ENCODE results near the gene NT5C1B. TPM values are rescaled to one million over a fixed set of nuclear protein-coding genes. Genes with fewer than 3 reads are reported as not detected.

NT5C1B gene
- total RNA-seq, 1 experiment from 2014 or later, result not detected

- TF ChIP-seq CTCF (IDR thresholded peaks at IDR 0.05; ENCODE audit: unreplicated experiment), result no peak
Observed at GRCh38 chr2:18614041-18614440, 24.7 kb upstream of the NT5C1B start.

GRCh38 chr2:18612133-18612532 is 22.8 kb upstream of the NT5C1B start:
- CTCF ChIA-PET, result no interaction called here
- Mint-ChIP-seq H3K4me3 (ENCODE audit: unreplicated experiment) (no peak overlapping the region), H3K4me1 (ENCODE audit: insufficient read depth, unreplicated experiment) (no peaks in the 10 kb centered on the region), H3K36me3 (ENCODE audit: insufficient read depth, unreplicated experiment) (no peaks in the 10 kb centered on the region), H3K27ac (ENCODE audit: low read depth, unreplicated experiment) (no peak overlapping the region), H3K9me3 (ENCODE audit: unreplicated experiment) (no peaks in the 10 kb centered on the region), H3K27me3 (ENCODE audit: insufficient read depth, unreplicated experiment) (no peaks in the 10 kb centered on the region)
- TF ChIP-seq CTCF (IDR thresholded peaks at IDR 0.05; ENCODE audit: unreplicated experiment), result no peak
- POLR2A ChIA-PET, result no interaction called here
- no TSS peak for BruUV-seq (replicated peaks)
- intact Hi-C loops (cut with micrococcal nuclease), result no loop called here
- no peak for DNase-seq (ENCODE audit: unreplicated experiment)

More at GRCh38 chr2:18614041-18614440, 24.7 kb upstream of the NT5C1B start:
- POLR2A ChIA-PET, result interaction anchor here (1.1 to 1.4 kb wide), 2 partner anchors 10 to 38 kb away, joined by 3 read pairs; no protein-coding TSS in a partner anchor
- intact Hi-C loops (cut with micrococcal nuclease), result no loop called here
- Mint-ChIP-seq H3K27me3 (ENCODE audit: insufficient read depth, unreplicated experiment) (no peaks in the 10 kb centered on the region), H3K4me1 (ENCODE audit: insufficient read depth, unreplicated experiment) (no peaks in the 10 kb centered on the region), H3K27ac (ENCODE audit: low read depth, unreplicated experiment) (no peak overlapping the region), H3K36me3 (ENCODE audit: insufficient read depth, unreplicated experiment) (no peaks in the 10 kb centered on the region), H3K4me3 (ENCODE audit: unreplicated experiment) (no peak overlapping the region), H3K9me3 (ENCODE audit: unreplicated experiment) (no peaks in the 10 kb centered on the region)
- CTCF ChIA-PET, result interaction anchor here (0.9 kb wide), 1 partner anchor 9 kb away, joined by 3 read pairs; no protein-coding TSS in a partner anchor
- no TSS peak for BruUV-seq (replicated peaks)
- no peak for DNase-seq (ENCODE audit: unreplicated experiment)

GRCh38 chr2:18611604-18612003 is 22.2 kb upstream of the NT5C1B start:
- Mint-ChIP-seq H3K27me3 (ENCODE audit: insufficient read depth, unreplicated experiment) (no peaks in the 10 kb centered on the region), H3K4me3 (ENCODE audit: unreplicated experiment) (no peak overlapping the region), H3K9me3 (ENCODE audit: unreplicated experiment) (no peaks in the 10 kb centered on the region), H3K27ac (ENCODE audit: low read depth, unreplicated experiment) (no peak overlapping the region), H3K4me1 (ENCODE audit: insufficient read depth, unreplicated experiment) (no peaks in the 10 kb centered on the region), H3K36me3 (ENCODE audit: insufficient read depth, unreplicated experiment) (no peaks in the 10 kb centered on the region)
- ChIA-PET POLR2A (no interaction called here), CTCF (no interaction called here)
- DNase-seq (ENCODE audit: unreplicated experiment), result no peak
- no peak for TF ChIP-seq CTCF (IDR thresholded peaks at IDR 0.05; ENCODE audit: unreplicated experiment)
- BruUV-seq (replicated peaks), result no TSS peak
- intact Hi-C loops (cut with micrococcal nuclease), result no loop called here

- no TSS peak for BruUV-seq (replicated peaks)
- no peaks in the 10 kb centered on the region for H3K4me1 Mint-ChIP-seq (ENCODE audit: insufficient read depth, unreplicated experiment)
- TF ChIP-seq CTCF (IDR thresholded peaks at IDR 0.05; ENCODE audit: unreplicated experiment), result no peak
- DNase-seq (ENCODE audit: unreplicated experiment), result no peak
- POLR2A ChIA-PET, result no interaction called here
- H3K27me3 Mint-ChIP-seq (ENCODE audit: insufficient read depth, unreplicated experiment), result no peaks in the 10 kb centered on the region
- no peaks in the 10 kb centered on the region for H3K36me3 Mint-ChIP-seq (ENCODE audit: insufficient read depth, unreplicated experiment)
- intact Hi-C loops (cut with micrococcal nuclease), result no loop called here
- no peak overlapping the region for H3K4me3 Mint-ChIP-seq (ENCODE audit: unreplicated experiment)
- CTCF ChIA-PET, result no interaction called here
- H3K9me3 Mint-ChIP-seq (ENCODE audit: unreplicated experiment), result no peaks in the 10 kb centered on the region
- H3K27ac Mint-ChIP-seq (ENCODE audit: low read depth, unreplicated experiment), result no peak overlapping the region
Observed at GRCh38 chr2:18611184-18611583, 21.8 kb upstream of the NT5C1B start.
